GM19324 (cell line): ENCODE measurements around the gene RPTOR.

Source experiments
- ATAC-seq: cut with Tn5 transposase; IDR thresholded peaks from one replicate; pipeline ENCODE4 v1.9.1; 2021; ENCODE audit warnings: mild to moderate bottlenecking, moderate library complexity; ENCODE audit not compliant: unreplicated experiment, low FRiP score

Gene RPTOR

GRCh38 chr17:80893604-80894438 is 349.2 kb downstream of the RPTOR start:
- ATAC-seq: no peak

GRCh38 chr17:80894439-80894721 is 349.7 kb downstream of the RPTOR start:
- no peak for ATAC-seq

GRCh38 chr17:80894726-80895125 is 350.1 kb downstream of the RPTOR start:
- ATAC-seq: no peak

GRCh38 chr17:80895366-80895765 is 350.7 kb downstream of the RPTOR start:
- ATAC-seq: no peak

- ATAC-seq: no peak
Measured at GRCh38 chr17:80898716-80899115, 354.1 kb downstream of the RPTOR start.

GRCh38 chr17:80899402-80900268 is 355.0 kb downstream of the RPTOR start:
- no peak for ATAC-seq

- ATAC-seq: no peak
Measured at GRCh38 chr17:80901319-80901718, 356.7 kb downstream of the RPTOR start.

GRCh38 chr17:80902197-80902962 is 357.7 kb downstream of the RPTOR start:
- ATAC-seq: no peak

GRCh38 chr17:80902963-80903611 is 358.4 kb downstream of the RPTOR start:
- no peak for ATAC-seq

- ATAC-seq: no peak
Measured at GRCh38 chr17:80904036-80904753, 359.6 kb downstream of the RPTOR start.

- ATAC-seq: no peak
Measured at GRCh38 chr17:80905586-80906230, 361.1 kb downstream of the RPTOR start.

GRCh38 chr17:80906364-80907259 is 362.0 kb downstream of the RPTOR start:
- ATAC-seq: no peak

- ATAC-seq: no peak
Measured at GRCh38 chr17:80907281-80907680, 362.6 kb downstream of the RPTOR start.

GRCh38 chr17:80908211-80908610 is 363.6 kb downstream of the RPTOR start:
- no peak for ATAC-seq

GRCh38 chr17:80908776-80909175 is 364.1 kb downstream of the RPTOR start:
- no peak for ATAC-seq

GRCh38 chr17:80909635-80910034 is 365.0 kb downstream of the RPTOR start:
- ATAC-seq: no peak

GRCh38 chr17:80910043-80910442 is 365.4 kb downstream of the RPTOR start:
- ATAC-seq: no peak

- ATAC-seq: no peak
Measured at GRCh38 chr17:80912476-80912875, 367.8 kb downstream of the RPTOR start.
